Fibroblast of lung (primary cell): ENCODE measurements around the gene TRNP1. TPM values are rescaled to one million over a fixed set of nuclear protein-coding genes. Genes with fewer than 3 reads are reported as not detected.

Experiments
- DNase-seq, 2 donors: peaks; one replicate each; pipeline versions ENCODE4 v3.0.0 to v3.0.0-alpha.2; 2010; ENCODE audit warnings: low read depth in 2 of 2
- H2AFZ ChIP-seq: 2 replicates; pipeline ENCODE4 v1.5.1; 2012; ENCODE audit warnings: low read length, control low read depth, inconsistent platforms
- H3K27ac ChIP-seq: 2 replicates; pipeline ENCODE4 v1.5.1; 2011; ENCODE audit warnings: low read length, control low read depth; ENCODE audit not compliant: insufficient read depth
- H3K27me3 ChIP-seq: 2 replicates; pipeline ENCODE4 v1.5.1; 2011; ENCODE audit warnings: mild to moderate bottlenecking, low read length; ENCODE audit not compliant: control insufficient read depth, insufficient read depth
- H3K36me3 ChIP-seq: 2 replicates; pipeline ENCODE4 v1.5.1; 2011; ENCODE audit warnings: low read length; ENCODE audit not compliant: control insufficient read depth, insufficient read depth
- H3K4me1 ChIP-seq: 2 replicates; pipeline ENCODE4 v1.5.1; 2011; ENCODE audit warnings: low read length; ENCODE audit not compliant: control insufficient read depth, insufficient read depth; ENCODE audit errors: extremely low read depth
- H3K4me2 ChIP-seq: 2 replicates; pipeline ENCODE4 v1.5.1; 2011; ENCODE audit warnings: low read length, control low read depth; ENCODE audit not compliant: insufficient read depth; ENCODE audit errors: extremely low read depth
- H3K4me3 ChIP-seq, 4 experiments: fragments of 200-600 bp in 1 of 4; sonication (generic) in 1 of 4; replicated peaks in 1 of 4; 2 replicates each; pipeline ENCODE4 v1.5.1; 2011 to 2016; ENCODE audit warnings: low read length in 4 of 4, low read depth in 3 of 4, mild to moderate bottlenecking in 3 of 4, control low read depth in 2 of 4, inconsistent platforms in 1 of 4, mixed read lengths in 1 of 4; ENCODE audit not compliant: insufficient read depth in 1 of 4; ENCODE audit errors: control extremely low read depth in 1 of 4
- H3K79me2 ChIP-seq: 2 replicates; pipeline ENCODE4 v1.5.1; 2012; ENCODE audit warnings: mild to moderate bottlenecking, low read length, inconsistent platforms; ENCODE audit not compliant: control insufficient read depth, insufficient read depth
- H3K9ac ChIP-seq: 2 replicates; pipeline ENCODE4 v1.5.1; 2011; ENCODE audit warnings: mild to moderate bottlenecking, low read length, control low read depth; ENCODE audit not compliant: insufficient read depth
- H3K9me3 ChIP-seq: 2 replicates; pipeline ENCODE4 v1.5.1; 2012; ENCODE audit warnings: low read depth, low read length; ENCODE audit not compliant: control insufficient read depth, insufficient read depth
- H4K20me1 ChIP-seq: 2 replicates; pipeline ENCODE4 v1.5.1; 2011; ENCODE audit warnings: low read length; ENCODE audit not compliant: control insufficient read depth, insufficient read depth; ENCODE audit errors: extremely low read depth
- EZH2 ChIP-seq: IDR thresholded peaks from 2 replicates; pipeline ENCODE4 v1.5.1; 2012; ENCODE audit warnings: low read length, control low read depth, mild to moderate bottlenecking; ENCODE audit errors: missing control alignments
- polyA minus RNA-seq: library from RNA; depleted of rRNA, polyadenylated mRNA; stranded (reverse); fragments of >200 nt; gene quantifications from 2 replicates; pipeline ENCODE4 v1.2.3, GENCODE V29; 2011; ENCODE audit warnings: low replicate concordance
- polyA plus RNA-seq, 2 donors: library from polyadenylated mRNA; depleted of rRNA in 1 of 2; stranded (reverse) in 1 of 2; unstranded in 1 of 2; fragments of >200 nt; gene quantifications; 2 replicates each; pipeline ENCODE4 v1.2.1, GENCODE V29; 2011 to 2012; ENCODE audit warnings: missing spikeins in 1 of 2
- total RNA-seq: library from RNA; depleted of rRNA; stranded (reverse); fragments of >200 nt; gene quantifications from 2 replicates; pipeline ENCODE4 v1.2.1, GENCODE V29; 2014
- TF ChIP-seq, protein P1 (sequence below), 2 donors: IDR thresholded peaks in 1 of 2; conservative IDR thresholded peaks in 1 of 2; 1 replicate in 1 of 2; 2 replicates in 1 of 2; pipeline ENCODE4 v1.5.1; 2011 to 2012; ENCODE audit warnings: low read length in 2 of 2, control low read depth in 1 of 2, inconsistent platforms in 1 of 2, low read depth in 1 of 2, mild to moderate bottlenecking in 1 of 2

Gene TRNP1
- total RNA-seq (10.8 and 16.2 TPM in 2 replicates), polyA plus RNA-seq (32.6 and 66.9 TPM in 2 replicates), polyA minus RNA-seq (9.0 and 25.6 TPM in 2 replicates)
- polyA plus RNA-seq (2012) = 27.5 and 54.1 TPM in 2 replicates

DNA sequence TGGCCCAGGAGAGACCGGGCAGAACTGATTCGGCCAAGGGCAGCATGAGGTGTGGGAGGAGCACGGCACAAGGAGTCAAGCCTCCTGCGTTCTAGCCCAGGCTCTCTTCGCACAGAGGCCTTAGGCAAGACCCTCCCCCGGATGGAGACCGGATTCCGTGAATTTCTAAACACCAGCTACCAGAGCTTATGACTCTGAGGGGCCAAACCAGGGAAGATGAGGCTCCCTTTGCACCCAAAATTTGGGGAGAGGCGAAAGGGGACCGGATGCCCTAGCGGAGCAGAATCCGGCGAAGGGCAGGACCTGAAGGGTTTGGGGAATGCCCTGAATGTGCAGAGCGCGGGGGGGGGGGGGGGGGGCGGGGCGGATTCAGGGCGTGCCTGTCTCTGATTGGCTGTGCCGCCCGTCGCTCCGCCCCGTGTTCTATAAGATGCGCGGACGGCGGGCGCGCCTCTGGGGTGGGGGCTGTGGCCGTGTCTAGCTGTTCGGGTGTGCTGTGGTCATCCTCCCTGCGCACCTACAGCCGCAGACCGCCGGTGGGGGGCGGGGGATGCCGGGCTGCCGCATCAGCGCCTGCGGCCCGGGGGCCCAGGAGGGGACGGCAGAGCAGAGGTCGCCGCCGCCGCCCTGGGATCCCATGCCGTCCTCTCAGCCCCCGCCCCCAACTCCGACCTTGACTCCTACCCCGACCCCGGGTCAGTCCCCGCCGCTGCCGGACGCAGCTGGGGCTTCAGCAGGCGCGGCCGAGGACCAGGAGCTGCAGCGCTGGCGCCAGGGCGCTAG, at the start of gene TRNP1:
Gene TRNP1, plus strand, starts transcription at position 456 of the 783 bp plus-strand sequence. Its CDS starts 95 bp downstream, at position 551.
- peak within 1 kb of the TSS; percentile 87 for H2AFZ ChIP-seq
- H3K36me3 ChIP-seq = no peaks in the 10 kb centered on the region
- H3K27ac ChIP-seq = peak within 1 kb of the TSS; percentile 70
- no peaks in the 10 kb centered on the region for H3K27me3 ChIP-seq
- peak within 1 kb of the TSS; percentile 95 for H3K4me2 ChIP-seq
- DNase-seq = peak; percentile 67 to 86
- H3K9me3 ChIP-seq = no peaks in the 10 kb centered on the region
- no peak for TF ChIP-seq EZH2
- TF ChIP-seq, protein P1, sequence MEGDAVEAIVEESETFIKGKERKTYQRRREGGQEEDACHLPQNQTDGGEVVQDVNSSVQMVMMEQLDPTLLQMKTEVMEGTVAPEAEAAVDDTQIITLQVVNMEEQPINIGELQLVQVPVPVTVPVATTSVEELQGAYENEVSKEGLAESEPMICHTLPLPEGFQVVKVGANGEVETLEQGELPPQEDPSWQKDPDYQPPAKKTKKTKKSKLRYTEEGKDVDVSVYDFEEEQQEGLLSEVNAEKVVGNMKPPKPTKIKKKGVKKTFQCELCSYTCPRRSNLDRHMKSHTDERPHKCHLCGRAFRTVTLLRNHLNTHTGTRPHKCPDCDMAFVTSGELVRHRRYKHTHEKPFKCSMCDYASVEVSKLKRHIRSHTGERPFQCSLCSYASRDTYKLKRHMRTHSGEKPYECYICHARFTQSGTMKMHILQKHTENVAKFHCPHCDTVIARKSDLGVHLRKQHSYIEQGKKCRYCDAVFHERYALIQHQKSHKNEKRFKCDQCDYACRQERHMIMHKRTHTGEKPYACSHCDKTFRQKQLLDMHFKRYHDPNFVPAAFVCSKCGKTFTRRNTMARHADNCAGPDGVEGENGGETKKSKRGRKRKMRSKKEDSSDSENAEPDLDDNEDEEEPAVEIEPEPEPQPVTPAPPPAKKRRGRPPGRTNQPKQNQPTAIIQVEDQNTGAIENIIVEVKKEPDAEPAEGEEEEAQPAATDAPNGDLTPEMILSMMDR (conservative IDR thresholded peaks at IDR 0.05 in 1 of 2, IDR thresholded peaks at IDR 0.05 in 1 of 2; ENCODE audit: low read depth in 1 of 2, low read length in 2 of 2) = no peak
- peaks cover 31% of the 10 kb centered on the region for H3K4me1 ChIP-seq
- H3K9ac ChIP-seq = peak within 1 kb of the TSS; percentile 70
- peak within 1 kb of the TSS; percentile 73 to 98 (median 76) for H3K4me3 ChIP-seq
- H4K20me1 ChIP-seq = no peaks in the 10 kb centered on the region
- peaks cover 16% of the 10 kb centered on the region for H3K79me2 ChIP-seq

DNA sequence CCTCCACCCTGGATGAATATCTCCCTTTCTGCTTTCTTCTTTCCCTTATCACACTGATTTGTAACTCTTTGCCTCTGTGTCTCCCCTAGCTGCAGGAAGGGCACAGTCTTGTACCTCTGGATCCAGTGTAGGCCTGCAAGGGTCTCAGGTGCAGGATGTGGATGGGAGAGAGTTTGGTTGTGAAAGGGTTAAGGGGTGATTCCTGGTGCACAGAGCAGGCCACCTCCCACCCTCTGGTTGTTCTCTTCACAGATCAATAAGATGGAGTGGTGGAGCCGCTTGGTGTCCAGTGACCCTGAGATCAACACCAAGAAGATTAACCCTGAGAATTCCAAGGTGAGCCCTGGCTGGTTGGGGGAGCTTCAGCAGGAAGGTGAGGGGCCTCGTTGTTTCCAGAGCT, 48.4 kb upstream of the TRNP1 start:
- H3K4me1 ChIP-seq = no peaks in the 10 kb centered on the region
- H3K27me3 ChIP-seq = no peaks in the 10 kb centered on the region
- no peak for DNase-seq
- H3K27ac ChIP-seq = no peak overlapping the region
- H3K36me3 ChIP-seq = peaks cover 18% of the 10 kb centered on the region
- H3K9me3 ChIP-seq = no peaks in the 10 kb centered on the region
- H3K4me3 ChIP-seq = no peak overlapping the region
- H3K4me2 ChIP-seq = no peak overlapping the region
- H3K9ac ChIP-seq = no peak overlapping the region
- TF ChIP-seq, protein P1 (conservative IDR thresholded peaks at IDR 0.05 in 1 of 2, IDR thresholded peaks at IDR 0.05 in 1 of 2; ENCODE audit: low read depth in 1 of 2, low read length in 2 of 2) = no peak
- no peak for TF ChIP-seq EZH2
- no peaks in the 10 kb centered on the region for H4K20me1 ChIP-seq
- no peaks in the 10 kb centered on the region for H3K79me2 ChIP-seq
- H2AFZ ChIP-seq = no peak overlapping the region

- Histone ChIP-seq H3K27me3 (no peaks in the 10 kb centered on the region), H4K20me1 (no peaks in the 10 kb centered on the region), H3K79me2 (no peaks in the 10 kb centered on the region), H3K4me1 (no peaks in the 10 kb centered on the region), H3K27ac (no peak overlapping the region), H3K9ac (no peak overlapping the region), H2AFZ (no peak overlapping the region), H3K36me3 (peaks cover 18% of the 10 kb centered on the region), H3K4me2 (no peak overlapping the region), H3K9me3 (no peaks in the 10 kb centered on the region), H3K4me3 (no peak overlapping the region)
- TF ChIP-seq, protein P1 (conservative IDR thresholded peaks at IDR 0.05 in 1 of 2, IDR thresholded peaks at IDR 0.05 in 1 of 2; ENCODE audit: low read depth in 1 of 2, low read length in 2 of 2) = no peak
- no peak for TF ChIP-seq EZH2
- no peak for DNase-seq
Observed at GRCh38 chr1:26945728-26946127, 47.8 kb upstream of the TRNP1 start.
